ENCODE data around the gene GPRC5D.

- TF ChIP-seq CTCF (conservative IDR thresholded peaks at IDR 0.05 in 1 of 2, IDR thresholded peaks at IDR 0.05 in 1 of 2; ENCODE audit: low read depth in 1 of 2, low read length in 2 of 2) (no peak), EZH2 (IDR thresholded peaks at IDR 0.05; ENCODE audit: low read length, missing control alignments) (no peak)
Observed at GRCh38 chr12:12998248-12998647, 46.3 kb upstream of the GPRC5D start.

Measured in fibroblast of lung (primary cell).